ENCODE data around the gene OVCH2. TPM values are rescaled to one million over a fixed set of nuclear protein-coding genes. Genes with fewer than 3 reads are reported as not detected.
"Not testable (repeated sequence)": the region's sequence is repeated elsewhere in the genome, so short reads cannot be mapped to it uniquely, and the experiment has no call there.

OVCH2 gene
- not detected for total RNA-seq
- long read RNA-seq: 0 reads

GRCh38 chr11:7706377-7706776 lies at the start of gene OVCH2:
Gene OVCH2, minus strand, starts transcription at chr11:7706477. Its CDS starts 83 bp downstream, at chr11:7706394.
- no peak for TF ChIP-seq CTCF (IDR thresholded peaks at IDR 0.05; ENCODE audit: borderline replicate concordance)
- Histone ChIP-seq H3K4me3 (no peak within 1 kb of the TSS), H3K4me1 (peaks cover 6% of the 10 kb centered on the region), H3K36me3 (no peaks in the 10 kb centered on the region), H3K9me3 (replicated peaks) (no peaks in the 10 kb centered on the region), H3K27me3 (ENCODE audit: low read depth) (peaks cover 69% of the 10 kb centered on the region), H3K27ac (replicated peaks) (no peak within 1 kb of the TSS)
- no peak for DNase-seq
- intact Hi-C loops (cut with micrococcal nuclease): no loop called here

GRCh38 chr11:7749456-7749855 lies 43.2 kb upstream of the OVCH2 start:
- H3K27ac ChIP-seq (replicated peaks): no peak overlapping the region
- no peaks in the 10 kb centered on the region for H3K4me1 ChIP-seq
- H3K9me3 ChIP-seq (replicated peaks): no peaks in the 10 kb centered on the region
- H3K27me3 ChIP-seq (ENCODE audit: low read depth): no peaks in the 10 kb centered on the region
- DNase-seq: no peak
- no peak for TF ChIP-seq CTCF (IDR thresholded peaks at IDR 0.05; ENCODE audit: borderline replicate concordance)
- no peak overlapping the region for H3K4me3 ChIP-seq
- H3K36me3 ChIP-seq: no peaks in the 10 kb centered on the region
- intact Hi-C loops (cut with micrococcal nuclease): no loop called here

- H3K27ac ChIP-seq (replicated peaks); H3K36me3 ChIP-seq; DNase-seq; H3K4me3 ChIP-seq; intact Hi-C loops (cut with micrococcal nuclease); H3K9me3 ChIP-seq (replicated peaks); H3K4me1 ChIP-seq: not testable (repeated sequence)
- peaks cover 10% of the 10 kb centered on the region for H3K27me3 ChIP-seq (ENCODE audit: low read depth)
Observed at GRCh38 chr11:7734767-7735166, 28.5 kb upstream of the OVCH2 start.

- Histone ChIP-seq H3K4me3 (no peak overlapping the region), H3K9me3 (replicated peaks) (no peaks in the 10 kb centered on the region), H3K27me3 (ENCODE audit: low read depth) (peaks cover 52% of the 10 kb centered on the region), H3K36me3 (no peaks in the 10 kb centered on the region), H3K27ac (replicated peaks) (no peak overlapping the region), H3K4me1 (no peaks in the 10 kb centered on the region)
- intact Hi-C loops (cut with micrococcal nuclease): no loop called here
- TF ChIP-seq CTCF (IDR thresholded peaks at IDR 0.05; ENCODE audit: borderline replicate concordance): no peak
- no peak for DNase-seq
Observed at GRCh38 chr11:7714786-7715185, 8.5 kb upstream of the OVCH2 start.

- no peak for DNase-seq
- TF ChIP-seq CTCF (IDR thresholded peaks at IDR 0.05; ENCODE audit: borderline replicate concordance): no peak
- Histone ChIP-seq H3K4me3 (no peak overlapping the region), H3K9me3 (replicated peaks) (no peaks in the 10 kb centered on the region), H3K27me3 (ENCODE audit: low read depth) (peaks cover 63% of the 10 kb centered on the region), H3K36me3 (no peaks in the 10 kb centered on the region), H3K4me1 (peaks cover 6% of the 10 kb centered on the region), H3K27ac (replicated peaks) (no peak overlapping the region)
- intact Hi-C loops (cut with micrococcal nuclease): no loop called here
Observed at GRCh38 chr11:7703740-7704139, 2.5 kb downstream of the OVCH2 start.

GRCh38 chr11:7696424-7696823 lies 9.9 kb downstream of the OVCH2 start:
- Histone ChIP-seq H3K4me3 (no peak overlapping the region), H3K4me1 (no peaks in the 10 kb centered on the region), H3K27ac (replicated peaks) (no peak overlapping the region), H3K27me3 (ENCODE audit: low read depth) (peaks cover 43% of the 10 kb centered on the region), H3K36me3 (no peaks in the 10 kb centered on the region), H3K9me3 (replicated peaks) (no peaks in the 10 kb centered on the region)
- no peak for DNase-seq
- intact Hi-C loops (cut with micrococcal nuclease): no loop called here
- TF ChIP-seq CTCF (IDR thresholded peaks at IDR 0.05; ENCODE audit: borderline replicate concordance): no peak
